22Rv1 (cell line): ENCODE data around the gene ZNF43.
"Not testable (repeated sequence)": the region's sequence is repeated elsewhere in the genome, so short reads cannot be mapped to it uniquely, and the experiment has no call there.

ENCODE experiments used
- CTCF ChIP-seq: fragments of 450-650 bp; IDR thresholded peaks from 2 replicates; pipeline ENCODE4 v1.5.1; 2017; ENCODE audit warnings: mild to moderate bottlenecking
- ZFX ChIP-seq: fragments of 450-650 bp; IDR thresholded peaks from 2 replicates; pipeline ENCODE4 v1.6.1; 2017; ENCODE audit warnings: antibody characterized with exemption, borderline replicate concordance

- TF ChIP-seq CTCF, ZFX: not testable (repeated sequence)
Observed at GRCh38 chr19:21876608-21877007, 40.6 kb upstream of the ZNF43 start.
